Hepatocyte (in vitro differentiated cells): ENCODE measurements around the gene ARHGAP10. TPM values are rescaled to one million over a fixed set of nuclear protein-coding genes. Genes with fewer than 3 reads are reported as not detected.

Source experiments
- DNase-seq: peaks from one replicate; pipeline ENCODE4 v3.0.0-alpha.2; 2016; ENCODE audit warnings: low spot score
- H2AFZ ChIP-seq: fragments of 200-600 bp; sonication (generic); 2 replicates; pipeline ENCODE4 v1.6.0; 2016; ENCODE audit warnings: antibody characterized with exemption, mild to moderate bottlenecking
- H3K27ac ChIP-seq: fragments of 200-600 bp; sonication (generic); 2 replicates; pipeline ENCODE4 v1.5.1; 2016; ENCODE audit warnings: mild to moderate bottlenecking
- H3K27me3 ChIP-seq: fragments of 200-600 bp; sonication (generic); 2 replicates; pipeline ENCODE4 v1.6.1; 2016
- H3K36me3 ChIP-seq: fragments of 200-600 bp; sonication (generic); replicated peaks from 2 replicates; pipeline ENCODE4 v1.5.1; 2016; ENCODE audit warnings: low read depth; ENCODE audit not compliant: insufficient read depth
- H3K4me1 ChIP-seq: fragments of 200-600 bp; sonication (generic); 2 replicates; pipeline ENCODE4 v1.5.1; 2016; ENCODE audit warnings: mild to moderate bottlenecking, moderate library complexity; ENCODE audit not compliant: insufficient read depth
- H3K4me2 ChIP-seq: fragments of 200-600 bp; sonication (generic); 2 replicates; pipeline ENCODE4 v1.6.0; 2016
- H3K4me3 ChIP-seq: fragments of 200-600 bp; sonication (generic); 2 replicates; pipeline ENCODE4 v1.5.1; 2016; ENCODE audit warnings: mild to moderate bottlenecking
- H3K79me2 ChIP-seq: fragments of 200-600 bp; sonication (generic); 2 replicates; pipeline ENCODE4 v1.6.0; 2017; ENCODE audit warnings: mild to moderate bottlenecking
- H3K9me2 ChIP-seq: fragments of 200-600 bp; sonication (generic); replicated peaks from 2 replicates; pipeline ENCODE4 v1.6.0; 2017; ENCODE audit warnings: mild to moderate bottlenecking; ENCODE audit not compliant: insufficient read depth
- H3K9me3 ChIP-seq: fragments of 200-600 bp; sonication (generic); 2 replicates; pipeline ENCODE4 v1.5.1; 2016; ENCODE audit warnings: low read depth, mild to moderate bottlenecking
- H4K20me1 ChIP-seq: fragments of 200-600 bp; sonication (generic); 2 replicates; pipeline ENCODE4 v1.6.0; 2016; ENCODE audit warnings: mild to moderate bottlenecking; ENCODE audit not compliant: insufficient read depth, poor library complexity, severe bottlenecking
- CTCF ChIP-seq: fragments of 200-600 bp; sonication (generic); IDR thresholded peaks from 2 replicates; pipeline ENCODE4 v1.5.1; 2016; ENCODE audit warnings: antibody characterized with exemption, mild to moderate bottlenecking; ENCODE audit not compliant: poor library complexity
- EZH2 ChIP-seq: fragments of 200-600 bp; sonication (generic); IDR thresholded peaks from 2 replicates; pipeline ENCODE4 v1.6.1; 2016; ENCODE audit warnings: antibody characterized with exemption, mild to moderate bottlenecking, borderline replicate concordance
- EZH2phosphoT487 ChIP-seq: fragments of 200-600 bp; sonication (generic); IDR thresholded peaks from one replicate; pipeline ENCODE4 v1.6.1; 2018; ENCODE audit warnings: antibody characterized with exemption, mild to moderate bottlenecking, low read depth, moderate library complexity; ENCODE audit not compliant: unreplicated experiment, severe bottlenecking
- WGBS: methylation state at CpG from one replicate; pipeline ENCODE4 v1.1.6; 2016; ENCODE audit warnings: low lambda C conversion rate; ENCODE audit errors: missing lambda C conversion rate; 5-methylcytosine and 5-hydroxymethylcytosine counted together
- polyA plus RNA-seq: library from polyadenylated mRNA; unstranded; fragments of >200 nt; fragmentation: Nextera tagmentation; extraction: Ambion mirVana; gene quantifications from 2 replicates; pipeline ENCODE4 v1.2.1, GENCODE V29; 2016
- total RNA-seq: library from RNA; depleted of rRNA; stranded (reverse); fragments of >200 nt; gene quantifications from 2 replicates; pipeline ENCODE4 v1.2.3, GENCODE V29; 2014

ARHGAP10 gene
- total and polyA plus RNA-seq, 2 experiments from 2014 or later, result 16.8 to 23.4 TPM

DNA sequence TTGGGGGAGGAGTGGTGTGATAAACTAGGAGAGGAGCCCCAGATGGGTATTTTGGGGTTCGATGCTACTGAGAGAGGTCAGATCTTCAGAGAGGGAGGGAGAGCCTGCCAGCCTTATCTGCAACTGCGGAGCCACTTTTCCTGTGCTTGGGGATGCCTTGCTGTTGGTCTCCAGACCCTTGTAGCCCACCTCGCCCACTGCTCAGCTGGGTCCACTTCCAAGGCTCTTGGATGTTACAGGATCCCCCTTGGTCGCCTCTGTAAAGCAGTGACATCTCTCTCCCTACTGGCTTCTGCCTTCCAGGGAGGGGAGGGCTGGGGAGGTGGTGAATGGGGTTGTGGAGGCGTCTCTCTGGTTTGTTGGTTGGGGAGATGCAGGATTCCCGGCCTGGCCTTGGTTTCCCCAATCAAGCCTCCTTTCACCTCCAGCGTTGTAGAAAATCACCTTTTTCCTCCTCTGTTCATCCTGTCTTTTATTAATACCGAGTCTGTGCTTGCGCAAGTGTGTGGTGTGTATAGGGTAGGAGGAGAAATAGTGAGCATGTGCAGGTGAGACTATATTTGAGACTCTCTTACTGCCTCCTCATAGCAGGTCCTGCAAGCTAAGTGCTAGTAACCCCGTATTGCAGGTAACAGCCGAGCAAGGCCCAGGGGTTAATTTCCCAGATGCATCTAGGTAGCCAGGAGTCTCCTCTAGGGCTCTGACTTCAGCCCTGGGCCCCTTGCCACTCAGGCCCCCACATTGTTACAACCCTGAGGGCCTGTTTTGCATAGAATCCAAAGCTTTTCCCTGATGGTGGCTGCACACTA is 337.4 kb downstream of the ARHGAP10 start:
- H3K9me2 ChIP-seq, result no peaks in the 10 kb centered on the region
- H3K4me3 ChIP-seq, result no peak overlapping the region
- H3K4me1 ChIP-seq, result no peaks in the 10 kb centered on the region
- H3K36me3 ChIP-seq, result no peaks in the 10 kb centered on the region
- TF ChIP-seq EZH2 (no peak), EZH2phosphoT487 (no peak), CTCF (no peak)
- WGBS, result 93% methylated on average over 11 of the region's 11 CpGs
- no peak overlapping the region for H2AFZ ChIP-seq
- no peaks in the 10 kb centered on the region for H3K79me2 ChIP-seq
- H3K9me3 ChIP-seq, result no peaks in the 10 kb centered on the region
- no peak overlapping the region for H3K27ac ChIP-seq
- no peaks in the 10 kb centered on the region for H3K27me3 ChIP-seq
- H3K4me2 ChIP-seq, result no peak overlapping the region
- DNase-seq, result no peak
- H4K20me1 ChIP-seq, result no peaks in the 10 kb centered on the region

- H3K4me3 ChIP-seq, result no peak overlapping the region
- no peaks in the 10 kb centered on the region for H3K79me2 ChIP-seq
- no peak overlapping the region for H3K27ac ChIP-seq
- H3K36me3 ChIP-seq, result no peaks in the 10 kb centered on the region
- no peaks in the 10 kb centered on the region for H4K20me1 ChIP-seq
- no peaks in the 10 kb centered on the region for H3K4me1 ChIP-seq
- no peak for TF ChIP-seq EZH2phosphoT487
- TF ChIP-seq CTCF, result no peak
- no peak for TF ChIP-seq EZH2
- H2AFZ ChIP-seq, result no peak overlapping the region
- no peak for DNase-seq
- H3K9me3 ChIP-seq, result no peaks in the 10 kb centered on the region
- H3K27me3 ChIP-seq, result no peaks in the 10 kb centered on the region
- WGBS, result 88% methylated on average over 3 of the region's 3 CpGs
- no peaks in the 10 kb centered on the region for H3K9me2 ChIP-seq
- H3K4me2 ChIP-seq, result no peak overlapping the region
These were observed 337.9 kb downstream of the ARHGAP10 start for GRCh38 chr4:148069895-148070178.

- Histone ChIP-seq H3K9me3 (no peaks in the 10 kb centered on the region), H3K4me2 (no peak overlapping the region), H2AFZ (no peak overlapping the region), H4K20me1 (no peaks in the 10 kb centered on the region), H3K4me1 (no peaks in the 10 kb centered on the region), H3K27ac (no peak overlapping the region), H3K36me3 (no peaks in the 10 kb centered on the region), H3K9me2 (no peaks in the 10 kb centered on the region), H3K4me3 (no peak overlapping the region), H3K79me2 (no peaks in the 10 kb centered on the region), H3K27me3 (no peaks in the 10 kb centered on the region)
- TF ChIP-seq EZH2phosphoT487 (no peak), EZH2 (no peak), CTCF (no peak)
- 84% methylated on average over 4 of the region's 4 CpGs for WGBS
- no peak for DNase-seq
These were observed 339.1 kb downstream of the ARHGAP10 start for GRCh38 chr4:148071009-148071408.

DNA sequence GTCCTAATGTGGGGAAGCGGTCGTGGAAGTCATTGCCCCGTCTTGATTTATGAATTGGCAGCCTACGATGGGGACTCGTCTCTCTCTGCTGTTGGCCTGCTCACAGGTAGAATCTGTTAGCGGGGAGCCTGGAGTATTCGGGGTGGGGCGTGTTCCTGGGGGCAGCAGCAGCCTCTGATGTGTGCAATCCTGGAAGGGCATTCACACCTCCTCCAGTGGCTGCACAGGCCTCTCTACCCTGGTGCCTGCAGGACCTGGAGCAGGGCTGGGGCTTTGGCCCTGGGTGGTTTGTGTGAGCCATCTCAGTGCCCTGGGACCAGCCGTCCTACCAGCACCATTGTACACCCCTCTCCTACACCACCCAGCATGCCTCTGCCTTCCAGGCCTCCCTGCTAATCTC is 340.9 kb downstream of the ARHGAP10 start:
- Histone ChIP-seq H3K36me3 (no peaks in the 10 kb centered on the region), H2AFZ (no peak overlapping the region), H3K79me2 (no peaks in the 10 kb centered on the region), H3K4me3 (no peak overlapping the region), H3K4me2 (no peak overlapping the region), H3K9me2 (no peaks in the 10 kb centered on the region), H3K27ac (no peak overlapping the region), H3K9me3 (no peaks in the 10 kb centered on the region), H3K27me3 (no peaks in the 10 kb centered on the region), H4K20me1 (no peaks in the 10 kb centered on the region), H3K4me1 (no peaks in the 10 kb centered on the region)
- 95% methylated on average over 9 of the region's 9 CpGs for WGBS
- no peak for DNase-seq
- TF ChIP-seq EZH2 (no peak), CTCF (no peak), EZH2phosphoT487 (no peak)
